Effector memory CD4-positive, alpha-beta T cell (primary cell): Measurements from ENCODE around the gene CCDC85C.

Source experiments
- DNase-seq, 3 donors: peaks; one replicate each; pipeline ENCODE4 v3.0.0-alpha.2; 2020
- H3K27ac ChIP-seq: 2 replicates; pipeline ENCODE4 v1.7.0; 2013; ENCODE audit warnings: mild to moderate bottlenecking, low read length, moderate library complexity; ENCODE audit not compliant: insufficient read depth, poor library complexity, severe bottlenecking
- H3K27me3 ChIP-seq: replicated peaks from 2 replicates; pipeline ENCODE4 v1.7.0; 2013; ENCODE audit warnings: mild to moderate bottlenecking, low read length; ENCODE audit not compliant: insufficient read depth, control insufficient read depth, poor library complexity, severe bottlenecking
- H3K36me3 ChIP-seq: 2 replicates; pipeline ENCODE4 v1.7.0; 2013; ENCODE audit warnings: mild to moderate bottlenecking, low read length, moderate library complexity; ENCODE audit not compliant: control insufficient read depth, insufficient read depth
- H3K4me1 ChIP-seq: 2 replicates; pipeline ENCODE4 v1.7.0; 2013; ENCODE audit warnings: low read length, mild to moderate bottlenecking; ENCODE audit not compliant: control insufficient read depth, insufficient read depth, poor library complexity, severe bottlenecking
- H3K4me3 ChIP-seq: 2 replicates; pipeline ENCODE4 v1.7.0; 2013; ENCODE audit warnings: low read length, low read depth, mild to moderate bottlenecking; ENCODE audit not compliant: insufficient read depth, poor library complexity, severe bottlenecking
- H3K9me3 ChIP-seq: 2 replicates; pipeline ENCODE4 v1.7.0; 2013; ENCODE audit warnings: mild to moderate bottlenecking, low read length, moderate library complexity; ENCODE audit not compliant: control insufficient read depth

Gene CCDC85C

DNA sequence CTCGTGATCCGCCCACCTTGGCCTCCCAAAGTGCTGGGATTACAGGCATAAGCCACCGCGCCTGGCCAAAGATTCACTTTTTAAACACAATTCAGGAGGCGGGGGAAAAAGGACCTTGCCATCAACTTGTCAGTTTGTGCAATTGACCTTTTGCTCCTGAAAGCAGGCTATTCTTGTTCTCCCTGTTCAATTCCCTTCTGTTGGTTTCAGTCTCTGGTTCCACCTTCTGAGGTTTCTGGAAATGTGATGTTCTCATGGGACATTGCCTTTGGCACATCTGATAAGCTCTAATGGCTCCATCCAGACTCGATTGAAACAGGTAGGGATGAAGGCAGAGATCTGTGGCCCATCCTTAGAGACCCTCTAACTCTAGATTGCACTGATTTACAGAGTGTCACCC is 17.9 kb upstream of the CCDC85C start:
- Histone ChIP-seq H3K27me3 (no peaks in the 10 kb centered on the region), H3K27ac (no peak overlapping the region)

DNA sequence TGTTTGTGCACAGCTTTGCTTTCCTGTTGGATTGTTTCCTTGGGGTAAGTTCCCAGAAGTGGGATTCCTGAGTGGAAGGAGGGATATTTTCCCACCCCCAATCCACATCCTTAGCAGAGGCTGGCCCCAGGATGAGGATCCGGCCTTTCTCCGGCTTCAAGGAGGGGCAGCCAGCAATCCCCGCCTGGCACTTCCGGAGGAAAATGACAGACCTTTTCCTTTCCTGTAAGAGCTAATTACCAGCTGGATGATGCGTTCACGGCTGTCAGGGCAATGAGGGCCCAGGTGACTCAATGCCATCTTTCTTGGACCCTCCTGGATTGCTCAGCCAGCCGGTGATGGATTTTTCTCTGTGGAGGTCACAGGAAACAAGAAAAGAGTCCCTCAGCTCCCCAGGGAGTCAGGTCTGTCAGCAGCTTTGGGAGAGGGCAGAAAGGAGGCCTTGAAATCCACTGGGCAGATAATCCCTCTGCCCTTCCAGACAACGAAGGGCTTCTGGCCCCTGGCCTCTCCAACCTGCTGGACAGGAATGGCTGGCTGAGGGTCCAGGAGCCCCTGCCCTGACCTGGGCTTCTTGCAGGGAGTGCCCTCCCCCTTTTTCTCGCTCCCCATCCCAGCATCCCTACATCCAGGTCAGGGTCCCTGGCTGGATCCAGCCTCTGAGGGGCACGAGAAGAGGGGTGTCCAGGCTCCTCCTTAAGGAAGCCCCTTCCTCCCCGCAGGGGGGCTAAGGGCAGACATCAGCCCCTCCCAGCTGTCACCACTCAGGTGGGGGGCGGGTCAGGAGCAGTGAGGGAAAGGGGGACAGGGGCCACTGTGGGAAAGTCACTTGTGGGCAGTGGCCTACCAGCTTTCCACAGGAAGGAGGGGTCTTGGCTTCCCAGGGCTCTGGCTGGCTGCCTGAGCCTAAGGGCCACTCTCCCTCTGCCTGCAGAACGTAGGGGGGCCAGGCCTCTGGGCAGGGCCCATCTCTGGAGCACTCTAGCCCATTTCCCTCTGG is 16.1 kb upstream of the CCDC85C start:
- Histone ChIP-seq H3K4me1 (peaks cover 4% of the 10 kb centered on the region), H3K9me3 (no peaks in the 10 kb centered on the region), H3K4me3 (no peak overlapping the region), H3K27ac (no peak overlapping the region), H3K27me3 (no peaks in the 10 kb centered on the region), H3K36me3 (no peaks in the 10 kb centered on the region)
- no peak for DNase-seq

More for the DNA sequence above, 17.9 kb upstream of the CCDC85C start:
- no peak overlapping the region for H3K4me3 ChIP-seq
- no peak for DNase-seq
- H3K4me1 ChIP-seq, result peaks cover 4% of the 10 kb centered on the region
- H3K9me3 ChIP-seq, result no peaks in the 10 kb centered on the region
- no peaks in the 10 kb centered on the region for H3K36me3 ChIP-seq

DNA sequence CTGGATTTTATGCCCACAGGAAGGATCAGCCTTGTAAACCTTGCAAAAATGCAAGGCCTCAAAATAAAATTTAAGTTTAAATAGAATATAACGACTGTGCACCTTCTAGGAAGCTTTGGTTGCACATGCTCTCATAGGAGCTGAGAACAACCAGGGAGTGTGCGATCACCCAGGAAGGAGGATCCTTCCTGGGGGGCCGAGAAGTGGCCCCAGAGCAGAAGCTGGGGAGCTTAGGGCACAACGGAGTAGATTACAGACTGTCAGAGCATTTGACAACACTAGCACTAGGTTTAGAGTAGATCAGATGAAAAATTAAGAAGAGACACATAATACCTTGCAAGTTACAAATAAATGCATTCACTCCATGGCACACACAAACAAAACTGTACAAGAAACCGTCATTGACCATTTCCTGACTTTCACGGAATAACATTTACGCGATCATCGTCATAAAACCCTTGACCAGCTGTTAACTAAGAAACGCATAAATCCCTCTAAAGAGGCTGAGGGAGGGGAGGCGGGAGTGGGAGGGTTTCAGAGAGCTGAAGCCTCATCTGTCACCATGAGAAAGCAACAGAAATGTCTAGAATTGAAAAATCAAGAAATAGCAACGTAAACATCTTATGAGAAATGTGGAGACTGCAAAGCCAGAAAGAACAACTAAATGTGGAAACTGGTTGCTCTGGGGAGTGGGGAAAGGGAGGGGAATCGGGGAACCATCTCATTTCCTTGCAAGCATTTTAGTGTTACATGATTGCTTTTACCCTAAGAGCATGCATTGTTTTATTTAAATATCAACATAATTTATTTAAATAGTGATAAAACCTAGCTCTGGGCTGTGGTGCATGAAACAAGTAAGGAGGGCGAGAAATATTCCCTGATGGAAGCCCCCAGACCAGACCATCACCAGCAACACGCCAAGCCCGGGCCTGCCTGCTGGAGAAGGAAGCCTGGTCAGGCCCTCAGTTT is 13.1 kb upstream of the CCDC85C start:
- DNase-seq, result no peak
- Histone ChIP-seq H3K4me1 (peaks cover 4% of the 10 kb centered on the region), H3K27me3 (no peaks in the 10 kb centered on the region), H3K36me3 (no peaks in the 10 kb centered on the region), H3K9me3 (no peaks in the 10 kb centered on the region), H3K27ac (no peak overlapping the region), H3K4me3 (no peak overlapping the region)

DNA sequence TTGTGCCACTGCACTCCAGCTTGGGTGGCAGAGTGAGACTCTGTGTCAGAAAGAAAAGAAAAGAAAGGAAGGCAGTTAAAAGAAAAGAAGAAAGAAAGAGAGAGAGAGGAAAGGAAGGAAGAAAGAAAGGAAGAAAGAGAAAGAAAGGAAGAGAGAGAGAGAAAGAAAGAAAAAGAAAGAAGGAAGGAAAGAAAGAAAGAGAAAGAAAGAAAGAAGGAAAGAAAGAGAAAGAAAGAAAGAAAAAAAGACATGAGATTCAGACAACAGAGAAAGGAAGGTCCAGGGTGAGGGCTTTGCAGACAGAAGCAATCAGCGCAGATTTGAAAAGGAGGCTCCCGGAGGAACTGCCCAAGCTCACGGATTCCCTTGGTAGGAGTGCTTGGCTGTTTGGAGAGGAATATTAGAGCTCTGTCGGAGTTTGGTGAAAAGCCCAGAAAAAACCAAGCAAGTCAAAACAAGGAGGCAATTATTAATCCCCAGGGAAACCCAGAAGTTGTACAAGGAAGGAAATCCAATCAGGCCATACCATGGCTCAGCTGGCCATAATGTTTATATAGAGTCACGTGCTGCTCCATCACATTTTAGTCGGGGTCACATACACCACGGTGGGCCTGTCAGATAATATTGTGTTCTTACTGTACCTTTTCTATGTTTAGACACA is 11.6 kb upstream of the CCDC85C start:
- no peak overlapping the region for H3K27ac ChIP-seq
- H3K27me3 ChIP-seq, result no peaks in the 10 kb centered on the region
- no peaks in the 10 kb centered on the region for H3K9me3 ChIP-seq
- no peaks in the 10 kb centered on the region for H3K36me3 ChIP-seq
- peaks cover 4% of the 10 kb centered on the region for H3K4me1 ChIP-seq
- DNase-seq, result no peak
- H3K4me3 ChIP-seq, result no peak overlapping the region

DNA sequence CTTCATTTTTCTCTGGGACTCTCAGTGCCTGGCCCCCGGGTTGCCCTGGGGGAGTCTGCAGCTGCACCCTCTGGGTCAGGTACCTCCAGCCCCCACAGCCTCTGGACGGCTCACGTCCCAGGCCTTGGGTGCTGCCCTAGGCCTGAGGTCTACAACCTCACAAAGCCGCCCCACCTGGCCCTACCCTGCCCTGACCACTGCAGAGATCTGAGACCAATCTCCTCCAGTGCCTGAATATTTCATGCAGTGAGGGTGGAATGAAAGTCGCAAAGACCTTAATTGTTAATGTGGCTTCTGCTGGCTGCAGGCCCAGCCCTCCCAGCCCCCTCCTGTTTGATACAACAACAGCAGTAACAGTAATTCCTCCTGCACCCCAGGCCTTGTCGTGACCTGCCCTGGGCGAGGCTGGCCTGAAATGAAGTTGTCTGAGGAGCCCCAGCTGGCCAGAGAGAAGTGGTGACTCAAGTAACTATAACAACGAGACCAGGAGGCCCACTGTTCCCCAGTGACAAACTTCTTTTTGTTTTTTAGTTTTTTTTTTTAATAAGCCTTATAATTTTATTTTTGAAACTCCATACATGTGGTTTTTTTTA is 8.8 kb upstream of the CCDC85C start:
- H3K27me3 ChIP-seq, result no peaks in the 10 kb centered on the region
- no peak overlapping the region for H3K4me3 ChIP-seq
- DNase-seq, result no peak
- H3K36me3 ChIP-seq, result no peaks in the 10 kb centered on the region
- no peaks in the 10 kb centered on the region for H3K9me3 ChIP-seq
- no peak overlapping the region for H3K27ac ChIP-seq
- H3K4me1 ChIP-seq, result no peaks in the 10 kb centered on the region

DNA sequence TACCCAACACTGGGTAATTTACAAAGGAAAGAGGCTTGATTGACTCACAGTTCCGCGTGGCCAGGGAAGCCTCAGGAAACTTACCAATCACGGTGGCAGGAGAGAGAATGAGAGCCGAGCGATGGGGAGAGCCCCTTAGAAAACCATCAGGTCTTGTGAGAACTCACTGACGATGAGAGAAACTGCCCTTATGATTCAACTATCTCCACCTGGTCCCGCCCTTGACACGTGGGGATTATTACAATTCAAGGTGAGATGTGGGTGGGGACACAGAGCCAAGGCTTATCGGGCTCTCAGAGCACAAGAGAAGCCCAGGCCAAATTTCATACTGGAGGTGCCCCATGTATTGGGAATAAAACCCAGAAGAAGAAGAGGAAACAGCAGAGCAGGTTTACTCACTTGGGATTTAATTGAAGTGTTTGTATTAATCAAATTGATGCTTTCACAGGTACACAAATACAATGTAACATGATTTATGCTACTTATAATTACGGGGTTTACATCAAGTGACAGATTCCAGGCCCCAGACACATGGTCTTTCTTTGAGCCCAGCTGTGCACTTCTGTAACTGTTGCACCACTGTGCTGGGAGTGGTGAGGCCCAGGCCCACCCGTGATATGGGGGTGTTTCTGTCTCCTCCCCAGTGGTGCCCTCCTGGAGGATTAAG is 8.2 kb upstream of the CCDC85C start:
- H3K4me1 ChIP-seq, result no peaks in the 10 kb centered on the region
- H3K27me3 ChIP-seq, result no peaks in the 10 kb centered on the region
- no peak for DNase-seq
- H3K4me3 ChIP-seq, result no peak overlapping the region
- no peaks in the 10 kb centered on the region for H3K36me3 ChIP-seq
- H3K9me3 ChIP-seq, result no peaks in the 10 kb centered on the region
- H3K27ac ChIP-seq, result no peak overlapping the region

DNA sequence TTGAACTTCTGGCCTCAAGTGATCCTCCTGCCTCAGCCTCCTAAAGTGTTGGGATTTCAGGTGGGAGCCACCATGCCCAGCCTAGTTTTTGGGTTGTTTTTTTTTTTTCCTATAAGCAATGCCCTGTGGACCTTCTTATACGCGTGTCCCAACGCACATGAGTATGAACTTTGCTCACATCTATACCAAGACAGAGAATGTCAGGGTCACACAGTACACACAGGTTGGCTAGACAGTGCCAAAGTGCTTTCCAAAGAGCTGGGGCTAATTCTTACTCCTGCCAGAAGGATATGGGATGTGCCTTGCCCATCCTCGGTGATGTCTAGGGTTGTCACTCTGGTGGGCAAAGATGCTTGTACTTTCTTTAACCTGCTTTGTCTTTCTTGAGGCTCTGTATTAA is 7.6 kb upstream of the CCDC85C start:
- Histone ChIP-seq H3K4me3 (no peak overlapping the region), H3K9me3 (no peaks in the 10 kb centered on the region)
- DNase-seq, result no peak

DNA sequence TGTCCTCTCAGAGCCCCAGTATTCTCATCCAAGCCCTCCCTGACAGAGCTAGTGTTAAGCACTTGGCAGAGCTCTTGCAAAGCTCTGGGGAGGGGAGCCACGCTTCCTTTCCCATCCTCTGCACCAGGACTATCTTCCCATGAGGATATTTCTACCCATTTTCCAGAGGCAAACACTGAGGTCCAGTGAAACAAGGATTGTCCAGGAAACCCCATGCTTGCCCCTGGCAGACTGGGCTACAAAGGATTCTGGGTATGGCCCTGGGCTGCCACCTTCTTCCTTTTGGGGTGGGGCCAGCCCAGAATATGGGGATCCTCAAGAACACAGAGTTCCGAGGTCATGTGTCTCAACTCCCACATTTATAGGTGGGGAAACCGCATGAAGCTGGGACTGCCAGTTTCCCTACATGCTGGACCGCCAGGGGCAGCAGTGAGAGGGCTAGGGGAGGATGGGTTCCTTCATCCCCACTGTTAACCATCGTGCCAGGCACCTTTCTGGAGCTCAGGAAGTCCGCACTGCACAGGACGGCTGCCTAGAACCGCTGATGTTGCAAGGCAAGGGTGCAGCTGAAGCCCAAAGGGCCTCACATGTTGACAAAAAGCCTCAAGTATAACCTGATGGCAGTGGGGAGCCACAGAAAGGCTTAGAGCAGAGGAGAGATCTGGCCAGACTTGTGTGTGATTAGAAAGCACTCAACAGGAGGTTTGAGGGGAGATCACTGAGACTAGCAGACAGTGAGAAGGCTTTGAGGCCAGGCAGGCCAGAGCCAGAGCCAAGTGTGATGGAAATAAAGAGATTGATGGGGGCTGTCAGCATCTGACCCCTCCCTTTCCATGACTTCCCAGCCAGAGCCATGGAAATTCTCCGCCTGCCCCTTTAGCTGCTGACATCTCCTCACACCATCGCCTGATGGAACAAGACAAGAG is 5.5 kb upstream of the CCDC85C start:
- H3K4me1 ChIP-seq, result peaks cover 8% of the 10 kb centered on the region
- no peak for DNase-seq
- no peaks in the 10 kb centered on the region for H3K36me3 ChIP-seq
- no peaks in the 10 kb centered on the region for H3K27me3 ChIP-seq
- H3K9me3 ChIP-seq, result no peaks in the 10 kb centered on the region
- no peak overlapping the region for H3K4me3 ChIP-seq
- no peak overlapping the region for H3K27ac ChIP-seq

More for the DNA sequence above, 7.6 kb upstream of the CCDC85C start:
- Histone ChIP-seq H3K4me1 (no peaks in the 10 kb centered on the region), H3K36me3 (no peaks in the 10 kb centered on the region), H3K27ac (no peak overlapping the region), H3K27me3 (no peaks in the 10 kb centered on the region)
